NB4 (cell line): ENCODE results near the gene ADAM33.

Source experiments
- DNase-seq: peaks from one replicate; pipeline ENCODE4 v3.0.0; 2010; ENCODE audit warnings: low read depth
- H3K4me3 ChIP-seq: one replicate; pipeline ENCODE4 v1.5.1; 2011; ENCODE audit warnings: mild to moderate bottlenecking, low read depth, low read length, moderate library complexity
- CTCF ChIP-seq: IDR thresholded peaks from one replicate; pipeline ENCODE4 v1.5.1; 2012; ENCODE audit warnings: low read depth, low read length
- MAX ChIP-seq: IDR thresholded peaks from 2 replicates; pipeline ENCODE4 v1.6.1; 2011; ENCODE audit warnings: low read depth, low read length
- MYC ChIP-seq: IDR thresholded peaks from 2 replicates; pipeline ENCODE4 v1.6.1; 2011; ENCODE audit warnings: low read depth, low read length
- POLR2A ChIP-seq: IDR thresholded peaks from 2 replicates; pipeline ENCODE4 v1.6.1; 2011; ENCODE audit warnings: mild to moderate bottlenecking; ENCODE audit not compliant: insufficient read length; ENCODE audit errors: extremely low read depth

Gene ADAM33

GRCh38 chr20:3652676-3653596 lies 28.9 kb downstream of the ADAM33 start:
- TF ChIP-seq CTCF (no peak), MYC (no peak), MAX (no peak; the same call in 1 of the 2 replicates), POLR2A (no peak)
- DNase-seq: peak; percentile 57
- H3K4me3 ChIP-seq: no peak overlapping the region

DNA sequence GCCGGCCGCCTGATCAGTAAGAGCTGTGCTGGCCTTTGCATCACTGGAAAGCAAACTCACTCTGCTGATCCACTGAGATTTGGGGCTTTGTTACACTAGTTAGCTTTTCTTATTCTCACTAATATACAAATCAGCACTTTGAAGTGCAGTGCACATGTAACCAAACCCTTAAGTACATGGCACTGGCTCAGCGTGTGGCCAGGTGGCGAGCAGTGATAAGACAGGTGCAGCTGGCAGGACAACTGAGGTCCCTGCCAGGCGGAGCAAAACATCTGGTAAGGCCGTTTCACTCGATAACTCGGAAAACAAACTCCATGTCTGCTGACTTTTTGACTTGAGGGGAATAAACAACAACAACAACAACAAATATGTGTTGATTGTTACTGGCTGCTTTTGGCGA lies 29.6 kb downstream of the ADAM33 start:
- no peak overlapping the region for H3K4me3 ChIP-seq
- no peak for DNase-seq
- no peak for TF ChIP-seq MAX
- TF ChIP-seq CTCF: no peak
- TF ChIP-seq MYC: no peak
- TF ChIP-seq POLR2A: no peak

GRCh38 chr20:3651204-3651962 lies 30.4 kb downstream of the ADAM33 start:
- DNase-seq: no peak
- TF ChIP-seq MAX: no peak
- TF ChIP-seq POLR2A: no peak
- TF ChIP-seq MYC: no peak
- no peak for TF ChIP-seq CTCF

DNA sequence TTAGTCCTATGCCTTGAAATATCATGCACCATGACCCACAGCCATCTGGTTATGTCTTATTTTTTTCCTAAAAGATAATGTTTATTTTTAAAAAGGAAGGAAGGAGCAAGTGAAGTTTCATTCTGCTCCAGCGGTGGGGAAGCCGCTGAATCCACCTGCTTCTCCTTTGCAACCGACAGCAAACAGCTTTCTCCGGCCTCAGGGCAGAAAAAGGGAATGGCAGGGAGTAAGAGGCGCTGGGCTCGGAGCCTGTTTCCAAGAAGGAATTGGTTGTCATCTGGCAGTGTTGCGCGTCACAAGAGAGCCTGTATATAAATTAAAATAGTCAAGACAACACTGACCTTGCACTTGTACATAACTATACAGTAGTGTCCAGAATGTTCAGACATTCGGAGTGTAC lies 32.9 kb downstream of the ADAM33 start:
- no peak for TF ChIP-seq MYC
- no peak overlapping the region for H3K4me3 ChIP-seq
- no peak for DNase-seq

More at GRCh38 chr20:3651204-3651962, 30.4 kb downstream of the ADAM33 start:
- no peak overlapping the region for H3K4me3 ChIP-seq

DNA sequence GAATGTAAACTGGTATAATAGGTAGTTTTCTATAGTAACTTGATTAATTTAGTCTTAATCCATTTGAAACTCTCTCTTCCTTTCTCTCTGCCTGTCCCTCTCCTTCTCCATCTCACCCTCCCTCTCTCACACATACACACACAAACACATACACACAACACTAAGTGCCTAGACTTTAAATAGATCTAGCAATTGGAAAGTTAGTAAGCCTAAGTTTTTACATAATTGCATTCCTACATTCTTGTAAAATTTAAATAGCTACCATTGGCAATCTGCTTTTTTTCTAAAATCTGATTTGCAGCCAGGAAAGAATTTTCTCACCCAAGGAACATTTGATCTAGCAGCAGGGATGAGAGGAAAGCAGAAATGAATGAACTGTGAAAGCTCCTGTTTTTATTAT lies 34.3 kb downstream of the ADAM33 start:
- TF ChIP-seq MYC (no peak), POLR2A (no peak), CTCF (no peak), MAX (no peak)
- no peak overlapping the region for H3K4me3 ChIP-seq

GRCh38 chr20:3646651-3647050 lies 35.2 kb downstream of the ADAM33 start:
- H3K4me3 ChIP-seq: no peak overlapping the region
- TF ChIP-seq POLR2A (no peak), MYC (no peak), CTCF (no peak), MAX (no peak)
- no peak for DNase-seq

More for the DNA sequence above, 34.3 kb downstream of the ADAM33 start:
- no peak for DNase-seq
